ENCODE results near the gene AGAP1.

Gene AGAP1

GRCh38 chr2:235864302-235864701 lies 370.5 kb downstream of the AGAP1 start:
- Histone ChIP-seq H3K4me1 (no peaks in the 10 kb centered on the region), H3K9ac (no peak overlapping the region), H3K4me3 (no peak overlapping the region), H3K36me3 (peaks cover 77% of the 10 kb centered on the region), H3K27me3 (no peaks in the 10 kb centered on the region), H3K27ac (no peak overlapping the region), H4K20me1 (peaks cover 29% of the 10 kb centered on the region; the same call in 1 of the 2 replicates), H3K9me3 (peaks cover 27% of the 10 kb centered on the region), H3K4me2 (no peak overlapping the region)
- no peak for TF ChIP-seq Cebpa-rat (IDR thresholded peaks at IDR 0.05)

- no peak overlapping the region for H3K27ac ChIP-seq
- no peak for TF ChIP-seq Cebpa-rat (IDR thresholded peaks at IDR 0.05)
- H3K36me3 ChIP-seq, result peaks cover 80% of the 10 kb centered on the region
- H3K4me3 ChIP-seq, result no peak overlapping the region
- no peaks in the 10 kb centered on the region for H3K4me1 ChIP-seq
- H3K27me3 ChIP-seq, result no peaks in the 10 kb centered on the region
- H3K4me2 ChIP-seq, result no peak overlapping the region
- H3K9me3 ChIP-seq, result peaks cover 33% of the 10 kb centered on the region
- no peak overlapping the region for H3K9ac ChIP-seq
- peaks cover 25% of the 10 kb centered on the region; the same call in 1 of the 2 replicates for H4K20me1 ChIP-seq
Measured at GRCh38 chr2:235864733-235865515, 371.1 kb downstream of the AGAP1 start.

GRCh38 chr2:235866373-235866772 lies 372.5 kb downstream of the AGAP1 start:
- no peak for TF ChIP-seq Cebpa-rat (IDR thresholded peaks at IDR 0.05)
- H3K9me3 ChIP-seq, result peaks cover 47% of the 10 kb centered on the region
- H3K9ac ChIP-seq, result no peak overlapping the region
- no peak overlapping the region for H3K4me2 ChIP-seq
- H3K27me3 ChIP-seq, result no peaks in the 10 kb centered on the region
- no peaks in the 10 kb centered on the region for H3K4me1 ChIP-seq
- peaks cover 87% of the 10 kb centered on the region for H3K36me3 ChIP-seq
- peaks cover 24% of the 10 kb centered on the region; the same call in 1 of the 2 replicates for H4K20me1 ChIP-seq
- no peak overlapping the region for H3K4me3 ChIP-seq
- no peak overlapping the region for H3K27ac ChIP-seq

- no peak overlapping the region for H3K4me3 ChIP-seq
- H4K20me1 ChIP-seq, result peaks cover 14% of the 10 kb centered on the region; the same call in 1 of the 2 replicates
- peak; percentile 69; the same call in 1 of the 2 replicates for TF ChIP-seq Cebpa-rat (IDR thresholded peaks at IDR 0.05)
- peaks cover 48% of the 10 kb centered on the region for H3K9me3 ChIP-seq
- no peaks in the 10 kb centered on the region for H3K4me1 ChIP-seq
- H3K36me3 ChIP-seq, result peaks cover 86% of the 10 kb centered on the region
- H3K27ac ChIP-seq, result no peak overlapping the region
- no peaks in the 10 kb centered on the region for H3K27me3 ChIP-seq
- no peak overlapping the region for H3K4me2 ChIP-seq
- no peak overlapping the region for H3K9ac ChIP-seq
Measured at GRCh38 chr2:235868224-235868623, 374.4 kb downstream of the AGAP1 start.

DNA sequence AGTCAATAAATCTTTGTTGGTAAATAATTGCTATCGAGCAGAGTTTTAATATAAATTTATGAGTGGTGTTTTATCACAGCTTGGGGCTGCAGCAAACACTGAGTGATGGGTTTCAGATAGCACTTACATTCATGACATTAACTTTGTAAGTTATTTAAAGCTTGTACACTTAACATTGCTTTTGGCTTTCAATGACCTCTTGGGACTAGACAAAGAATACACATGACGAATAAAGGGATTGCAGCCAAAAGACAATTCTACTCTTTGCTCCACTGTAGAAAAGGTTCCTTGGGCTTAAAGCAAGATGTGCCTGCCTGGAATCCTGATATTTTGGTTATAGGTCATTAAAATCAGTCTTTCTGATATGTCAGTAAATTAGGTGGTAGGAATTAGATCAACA lies 374.8 kb downstream of the AGAP1 start:
- no peaks in the 10 kb centered on the region for H3K4me1 ChIP-seq
- H3K9ac ChIP-seq, result no peak overlapping the region
- peaks cover 48% of the 10 kb centered on the region for H3K9me3 ChIP-seq
- H3K4me3 ChIP-seq, result no peak overlapping the region
- H4K20me1 ChIP-seq, result peaks cover 10% of the 10 kb centered on the region; the same call in 1 of the 2 replicates
- H3K4me2 ChIP-seq, result no peak overlapping the region
- no peak overlapping the region for H3K27ac ChIP-seq
- H3K36me3 ChIP-seq, result peaks cover 86% of the 10 kb centered on the region
- no peak for TF ChIP-seq Cebpa-rat (IDR thresholded peaks at IDR 0.05)
- no peaks in the 10 kb centered on the region for H3K27me3 ChIP-seq

GRCh38 chr2:235870515-235870914 lies 376.7 kb downstream of the AGAP1 start:
- Histone ChIP-seq H3K9me3 (peaks cover 48% of the 10 kb centered on the region), H3K4me3 (no peak overlapping the region), H3K27me3 (no peaks in the 10 kb centered on the region), H4K20me1 (peaks cover 9% of the 10 kb centered on the region; the same call in 1 of the 2 replicates), H3K9ac (no peak overlapping the region), H3K4me2 (no peak overlapping the region), H3K36me3 (peaks cover 97% of the 10 kb centered on the region), H3K27ac (no peak overlapping the region), H3K4me1 (no peaks in the 10 kb centered on the region)
- TF ChIP-seq Cebpa-rat (IDR thresholded peaks at IDR 0.05), result no peak

- Histone ChIP-seq H3K27me3 (no peaks in the 10 kb centered on the region), H3K27ac (no peak overlapping the region), H3K4me2 (no peak overlapping the region), H4K20me1 (peaks cover 18% of the 10 kb centered on the region; the same call in 1 of the 2 replicates), H3K9ac (no peak overlapping the region), H3K4me3 (no peak overlapping the region), H3K36me3 (peaks cover 78% of the 10 kb centered on the region), H3K4me1 (no peaks in the 10 kb centered on the region), H3K9me3 (peaks cover 3% of the 10 kb centered on the region)
- no peak for TF ChIP-seq Cebpa-rat (IDR thresholded peaks at IDR 0.05)
Measured at GRCh38 chr2:235876099-235876679, 382.3 kb downstream of the AGAP1 start.

DNA sequence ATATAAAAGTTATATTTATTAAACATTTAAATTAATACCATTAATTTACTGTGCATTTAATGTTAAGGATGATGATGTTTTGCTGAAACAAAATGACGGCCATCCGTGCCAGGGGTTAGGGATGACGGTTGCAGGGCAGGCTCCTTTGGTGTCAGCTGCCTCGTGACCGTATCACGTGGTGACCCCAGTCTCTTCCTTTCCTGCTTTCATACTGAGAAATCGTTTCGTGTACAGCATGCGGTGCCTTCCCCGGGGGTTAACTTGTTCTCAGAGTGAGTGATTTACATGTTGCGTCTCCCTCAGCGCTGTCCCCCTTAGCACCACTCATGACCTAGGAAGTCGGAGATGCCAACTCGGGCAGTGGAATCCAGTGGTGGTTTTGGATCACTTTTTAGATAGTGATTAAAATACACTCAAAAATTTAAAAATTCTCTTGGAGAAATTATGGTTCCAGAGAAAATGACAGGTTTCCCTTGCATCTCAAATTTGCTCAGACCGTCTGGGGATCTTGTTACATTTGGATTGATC lies 383.5 kb downstream of the AGAP1 start:
- H3K27ac ChIP-seq, result no peak overlapping the region
- H3K4me2 ChIP-seq, result no peak overlapping the region
- peaks cover 16% of the 10 kb centered on the region; the same call in 1 of the 2 replicates for H4K20me1 ChIP-seq
- no peaks in the 10 kb centered on the region for H3K27me3 ChIP-seq
- TF ChIP-seq Cebpa-rat (IDR thresholded peaks at IDR 0.05), result no peak
- H3K36me3 ChIP-seq, result peaks cover 70% of the 10 kb centered on the region
- H3K4me1 ChIP-seq, result no peaks in the 10 kb centered on the region
- no peaks in the 10 kb centered on the region for H3K9me3 ChIP-seq
- no peak overlapping the region for H3K9ac ChIP-seq
- no peak overlapping the region for H3K4me3 ChIP-seq

DNA sequence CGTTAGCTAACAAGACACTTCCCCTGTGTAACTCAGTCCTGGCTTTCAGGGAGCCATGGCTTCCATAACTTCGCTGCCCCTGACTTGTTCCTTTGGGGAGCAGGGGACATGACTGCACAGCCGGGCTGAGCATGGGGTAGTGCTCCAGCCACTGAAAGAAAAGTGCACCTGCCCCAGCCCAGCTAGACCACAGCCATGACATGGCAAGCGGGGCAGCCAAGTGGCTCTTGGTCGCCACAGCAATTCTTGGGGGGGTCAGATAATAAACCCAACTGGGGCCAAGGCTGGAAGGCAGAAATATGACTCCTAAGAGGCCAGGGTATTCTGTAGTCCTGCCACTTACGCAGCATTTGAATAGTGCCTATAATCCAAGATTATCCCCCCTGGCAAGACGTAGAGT lies 385.3 kb downstream of the AGAP1 start:
- no peaks in the 10 kb centered on the region for H3K4me1 ChIP-seq
- H3K36me3 ChIP-seq, result peaks cover 67% of the 10 kb centered on the region
- H3K9ac ChIP-seq, result no peak overlapping the region
- H4K20me1 ChIP-seq, result peaks cover 9% of the 10 kb centered on the region; the same call in 1 of the 2 replicates
- H3K4me2 ChIP-seq, result no peak overlapping the region
- no peaks in the 10 kb centered on the region for H3K27me3 ChIP-seq
- no peak overlapping the region for H3K27ac ChIP-seq
- TF ChIP-seq Cebpa-rat (IDR thresholded peaks at IDR 0.05), result no peak
- H3K4me3 ChIP-seq, result no peak overlapping the region
- no peaks in the 10 kb centered on the region for H3K9me3 ChIP-seq

DNA sequence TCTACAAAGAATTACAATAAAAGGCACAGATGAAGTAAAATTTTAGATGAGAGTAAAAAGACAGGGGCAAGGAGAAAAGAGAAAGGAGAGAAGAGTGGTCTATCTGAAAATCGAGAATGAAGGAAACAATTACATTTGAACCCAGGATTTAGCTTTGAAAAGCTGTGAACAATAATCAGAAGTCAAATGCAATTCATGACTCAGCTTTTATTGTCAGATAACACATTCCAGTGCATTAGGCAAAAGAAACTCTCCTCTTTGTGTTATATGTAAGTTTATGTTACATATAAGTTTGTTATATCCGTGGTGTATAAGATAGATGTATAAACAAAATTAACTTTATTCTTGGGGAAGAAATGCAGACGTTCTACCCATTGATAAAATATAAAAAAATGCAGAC lies 389.8 kb downstream of the AGAP1 start:
- H4K20me1 ChIP-seq, result 0 out of 2 replicates have a peak, but pooled peaks cover 7% of the 10 kb centered on the region
- no peak for TF ChIP-seq Cebpa-rat (IDR thresholded peaks at IDR 0.05)
- no peaks in the 10 kb centered on the region for H3K27me3 ChIP-seq
- no peak overlapping the region for H3K4me2 ChIP-seq
- no peaks in the 10 kb centered on the region for H3K4me1 ChIP-seq
- H3K9ac ChIP-seq, result no peak overlapping the region
- H3K4me3 ChIP-seq, result no peak overlapping the region
- H3K36me3 ChIP-seq, result peaks cover 76% of the 10 kb centered on the region
- no peaks in the 10 kb centered on the region for H3K9me3 ChIP-seq
- no peak overlapping the region for H3K27ac ChIP-seq
